H7 (cell line): ENCODE measurements around the gene NUDT14. TPM values are rescaled to one million over a fixed set of nuclear protein-coding genes. Genes with fewer than 3 reads are reported as not detected.

Source experiments
- DNase-seq: peaks from one replicate; pipeline ENCODE4 v3.0.0; 2012
- H3K27me3 ChIP-seq: 2 replicates; pipeline ENCODE4 v1.6.0; 2011; ENCODE audit warnings: mild to moderate bottlenecking, low read length; ENCODE audit not compliant: control insufficient read depth, insufficient read depth
- H3K36me3 ChIP-seq: replicated peaks from 2 replicates; pipeline ENCODE4 v1.5.1; 2011; ENCODE audit warnings: low read length; ENCODE audit not compliant: control insufficient read depth, insufficient read depth
- H3K4me3 ChIP-seq: 2 replicates; pipeline ENCODE4 v1.5.1; 2011; ENCODE audit warnings: low read depth, mild to moderate bottlenecking, control low read depth, low read length, moderate library complexity; ENCODE audit not compliant: insufficient read depth
- total RNA-seq: library from RNA; depleted of rRNA; stranded (reverse); fragments of >200 nt; shearing (Covaris generic); gene quantifications from 2 replicates; pipeline ENCODE4 v1.2.3, GENCODE V29; 2014; rRNA removed

NUDT14 gene
- total RNA-seq, 1 experiment from 2014 or later, result 33.6 TPM

DNA sequence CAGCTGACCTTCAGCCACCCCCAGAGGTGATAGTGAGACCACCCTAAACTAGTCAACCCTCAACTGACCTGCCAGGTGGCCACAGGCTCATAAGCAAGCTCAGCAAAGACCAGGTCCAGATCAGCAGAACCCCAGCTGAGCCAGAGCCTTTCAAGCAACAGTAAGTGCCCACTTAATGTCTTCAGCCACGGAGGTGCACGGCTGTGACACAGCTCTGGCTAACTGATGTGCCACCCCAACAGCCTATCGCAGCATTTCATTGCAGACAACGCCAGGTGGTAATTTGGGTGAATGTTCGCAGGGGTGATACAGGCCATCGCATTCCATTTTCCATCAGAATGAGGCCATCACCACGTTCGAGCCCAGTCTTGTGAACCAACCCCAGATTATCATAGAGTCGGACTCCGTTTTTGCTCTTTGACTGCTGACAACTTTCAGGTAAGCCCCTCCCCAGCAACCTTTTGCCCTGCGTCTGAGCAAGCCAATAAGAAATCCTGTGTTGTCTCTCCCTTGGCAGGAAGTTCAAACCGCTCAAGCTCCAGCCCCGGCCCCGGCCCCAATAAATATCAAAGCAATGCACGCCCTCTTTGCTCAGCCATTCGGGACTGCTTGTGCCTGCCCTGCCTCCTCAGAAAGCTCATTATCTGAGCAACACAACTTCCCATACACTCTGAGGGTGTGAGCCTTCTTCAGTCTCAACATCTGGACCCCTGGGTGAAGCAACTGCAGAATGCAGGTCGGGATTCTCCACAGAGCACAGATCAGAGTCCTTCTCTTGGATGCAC, 56.9 kb downstream of the NUDT14 start:
- H3K36me3 ChIP-seq, result no peaks in the 10 kb centered on the region

DNA sequence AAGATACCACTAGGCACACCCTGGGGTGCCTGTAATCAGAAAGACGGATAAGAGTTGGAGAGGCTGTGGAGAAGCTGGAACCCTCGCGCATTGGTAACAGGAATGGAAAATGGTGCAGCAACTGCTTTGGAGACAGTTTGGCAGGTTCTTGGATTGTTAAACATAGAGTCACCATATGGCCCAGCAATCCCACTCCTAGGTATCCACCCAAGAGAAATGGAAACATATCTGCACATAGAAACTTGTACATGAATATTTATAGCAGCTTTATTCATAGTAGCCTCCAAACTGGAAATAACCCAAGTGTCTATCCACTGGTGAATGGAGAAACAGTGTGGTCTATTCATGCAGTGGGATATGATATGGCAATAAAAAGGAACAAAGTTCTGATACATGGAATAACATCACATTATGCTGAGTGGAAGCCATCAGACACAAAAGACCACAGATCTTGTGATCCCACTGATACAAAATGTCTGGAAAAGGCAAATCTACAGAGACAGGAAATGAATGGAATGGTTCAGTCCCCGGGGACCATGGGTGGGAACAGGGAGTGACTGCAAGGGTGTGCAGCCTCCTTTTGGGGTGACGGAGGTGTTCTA, 57.9 kb downstream of the NUDT14 start:
- no peak overlapping the region for H3K4me3 ChIP-seq
- no peaks in the 10 kb centered on the region for H3K36me3 ChIP-seq
- no peaks in the 10 kb centered on the region for H3K27me3 ChIP-seq
- no peak for DNase-seq

More for the DNA sequence above, 56.9 kb downstream of the NUDT14 start:
- no peak overlapping the region for H3K4me3 ChIP-seq
- no peaks in the 10 kb centered on the region for H3K27me3 ChIP-seq
- no peak for DNase-seq

Other genes starting within 250 kb of the NUDT14 start
- 2.0 and 2.3 TPM in 2 replicates for gene AHNAK2, start 202.9 kb downstream of the NUDT14 start, total RNA-seq
- gene CLBA1, start 195.5 kb downstream of the NUDT14 start, total RNA-seq, result 3.5 and 3.7 TPM in 2 replicates
- 99.0 and 111 TPM in 2 replicates for gene CDCA4, start 160.2 kb downstream of the NUDT14 start, total RNA-seq
- not detected in 2 replicates for gene GPR132, start 115.9 kb downstream of the NUDT14 start, total RNA-seq
- 13.0 and 17.9 TPM in 2 replicates for gene JAG2, start 12.5 kb downstream of the NUDT14 start, total RNA-seq
- 18.7 and 22.3 TPM in 2 replicates for gene BTBD6, start 67.2 kb upstream of the NUDT14 start, total RNA-seq
- gene BRF1, start 119.7 kb upstream of the NUDT14 start, total RNA-seq, result 18.5 and 24.6 TPM in 2 replicates
- 79.2 and 112 TPM in 2 replicates for gene PACS2, start 133.4 kb upstream of the NUDT14 start, total RNA-seq
- gene TEX22, start 217.2 kb upstream of the NUDT14 start, total RNA-seq, result 0.42 and 1.1 TPM in 2 replicates
- 120 and 160 TPM in 2 replicates for gene MTA1, start 238.5 kb upstream of the NUDT14 start, total RNA-seq